Stimulated activated CD8-positive, alpha-beta memory T cell treated with anti-CD3 and anti-CD28 coated beads, Interleukin-7, amount 100 ng/mL, for 4 hours (primary cell): ENCODE measurements around the gene C2orf76.
"Not testable (repeated sequence)": the region's sequence is repeated elsewhere in the genome, so short reads cannot be mapped to it uniquely, and the experiment has no call there.

Experiments
- DNase-seq, 2 donors: peaks; one replicate each; pipeline ENCODE4 v3.0.0-alpha.2; 2020; ENCODE audit warnings: low read depth in 2 of 2

The C2orf76 gene

GRCh38 chr2:119377294-119377992, 10.8 kb upstream of the C2orf76 start:
- DNase-seq: no peak

DNA sequence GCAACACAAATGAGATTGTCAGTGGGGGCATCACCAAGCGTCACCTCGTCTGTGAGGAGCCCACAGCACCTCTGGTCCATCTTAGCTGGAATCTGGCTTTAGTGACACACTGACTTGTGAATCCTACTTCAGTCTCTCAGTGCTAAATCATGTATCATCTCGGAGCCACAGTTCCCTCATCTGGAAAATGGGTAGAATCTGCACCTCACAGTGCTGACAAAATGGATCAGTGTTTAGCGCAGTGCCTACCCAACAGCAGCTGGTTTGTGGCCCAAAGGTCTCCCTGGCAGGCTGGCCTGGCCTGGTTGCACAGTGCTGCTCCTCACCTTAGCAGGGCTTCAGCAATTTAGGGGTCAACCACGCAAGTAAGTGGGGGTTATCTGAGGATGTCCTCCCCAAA, 10.2 kb upstream of the C2orf76 start:
- no peak for DNase-seq

GRCh38 chr2:119376406-119376805, 9.8 kb upstream of the C2orf76 start:
- DNase-seq: not testable (repeated sequence)

DNA sequence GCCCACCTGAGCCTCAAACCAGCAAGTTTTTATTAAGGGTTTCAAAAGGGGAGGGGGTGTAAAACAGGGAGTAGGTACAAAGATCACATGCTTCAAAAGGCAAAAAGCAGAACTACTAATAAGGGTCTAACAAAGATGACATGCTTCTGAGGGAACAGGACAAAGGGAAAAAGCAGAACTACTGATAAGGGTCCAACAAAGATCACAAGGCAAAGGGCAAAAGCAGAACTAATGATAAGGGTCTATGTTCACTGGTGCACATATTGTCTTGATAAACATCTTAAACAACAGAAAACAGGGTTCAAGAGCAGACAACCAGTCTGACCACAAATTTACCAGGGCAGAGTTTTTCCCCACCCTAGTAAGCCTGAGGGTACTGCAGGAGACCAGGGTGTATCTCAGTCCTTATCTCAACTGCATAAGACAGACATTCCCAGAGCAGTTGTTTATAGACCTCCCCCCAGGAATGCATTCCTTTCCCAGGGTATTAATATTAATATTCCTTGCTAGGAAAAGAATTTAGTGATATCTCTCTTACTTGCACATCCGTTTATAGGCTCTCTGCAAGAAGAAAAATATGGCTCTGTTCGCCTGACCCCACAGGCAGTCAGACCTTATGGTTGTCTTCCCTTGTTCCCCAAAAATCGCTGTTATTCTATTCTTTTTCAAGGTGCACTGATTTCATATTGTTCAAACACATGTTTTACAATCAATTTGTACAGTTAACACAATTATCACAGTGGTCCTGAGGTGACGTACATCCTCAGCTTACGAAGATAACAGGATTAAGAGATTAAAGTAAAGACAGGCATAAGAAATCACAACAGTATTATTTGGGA, 7.5 kb upstream of the C2orf76 start:
- DNase-seq: not testable (repeated sequence)

DNA sequence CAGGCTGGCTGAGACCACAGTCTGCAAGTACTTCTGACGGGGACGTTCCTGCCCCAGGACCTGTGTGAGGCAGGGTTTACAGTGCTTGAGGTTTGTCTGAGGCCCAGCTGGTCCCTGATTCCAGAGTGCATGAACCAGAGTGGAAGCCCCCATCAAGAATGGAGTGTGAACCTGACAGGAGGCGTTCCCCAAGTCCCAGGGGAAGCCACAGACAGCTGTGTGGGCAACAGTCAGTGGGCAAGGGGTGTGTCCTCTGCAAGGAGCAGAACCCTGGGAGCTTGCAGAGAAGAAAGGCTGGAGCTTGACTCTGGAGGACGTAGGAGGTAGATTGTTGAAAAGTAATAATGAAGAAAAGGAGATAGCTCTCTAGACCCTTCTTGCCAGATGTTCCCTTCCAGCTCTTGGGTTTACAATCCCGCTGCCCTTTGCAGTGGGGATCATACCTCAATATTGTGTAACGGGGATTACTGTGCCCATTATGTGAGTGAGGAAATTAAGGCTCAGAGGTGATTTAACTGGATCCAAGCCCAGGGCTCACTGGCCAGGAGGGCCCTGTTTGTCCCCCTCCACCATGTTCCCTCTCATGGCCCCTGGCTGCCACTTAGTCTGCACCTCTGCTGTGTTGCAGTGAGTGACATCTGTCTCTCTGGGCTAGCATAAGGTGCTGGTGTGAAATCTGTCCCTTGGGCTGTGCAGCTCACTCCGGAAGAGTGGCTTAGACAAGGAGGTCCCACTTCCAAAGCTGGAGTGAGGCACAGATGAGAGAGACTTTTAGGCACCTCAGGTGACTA, 6.3 kb upstream of the C2orf76 start:
- no peak for DNase-seq

DNA sequence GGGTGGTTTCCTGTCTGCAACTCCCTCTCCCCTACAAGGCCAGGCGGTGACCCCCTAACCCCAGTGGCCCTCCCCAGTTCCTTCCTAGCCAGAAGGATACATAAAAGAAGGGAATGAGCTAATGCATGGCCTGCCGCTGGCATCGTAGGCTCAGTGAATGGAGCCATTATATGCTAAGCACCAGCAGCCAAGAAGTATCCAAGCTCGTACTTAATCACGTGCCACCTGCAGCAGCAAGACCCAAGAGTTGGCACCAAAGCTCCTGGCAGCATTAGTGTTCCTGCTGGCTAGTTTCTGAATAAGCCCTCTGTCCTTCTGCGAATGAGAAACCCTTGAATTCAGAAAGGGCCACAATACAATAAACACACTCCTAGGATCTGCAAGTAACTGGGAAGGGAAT, 4.5 kb upstream of the C2orf76 start:
- no peak for DNase-seq

DNA sequence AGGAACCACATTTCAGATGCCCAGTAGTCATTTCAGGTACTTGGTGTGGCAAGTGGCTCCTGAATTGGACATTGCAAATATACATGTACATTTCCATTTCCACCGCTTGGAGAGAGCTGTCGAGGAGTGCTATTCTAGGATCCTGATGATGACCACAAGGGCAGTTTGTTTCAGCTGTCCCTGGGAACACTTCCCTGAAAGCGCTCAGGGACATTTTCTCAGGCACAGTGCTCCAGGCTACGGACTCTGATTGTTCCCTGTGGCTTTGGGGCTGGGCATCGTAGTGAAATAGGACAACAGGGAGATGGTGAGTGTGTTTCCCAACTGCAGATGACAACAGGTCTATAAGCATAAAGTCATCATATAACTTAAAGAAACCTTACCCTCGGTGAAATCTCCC, 3.2 kb upstream of the C2orf76 start:
- DNase-seq: no peak

GRCh38 chr2:119367472-119368099, 952 bp upstream of the C2orf76 start:
- DNase-seq: peak in 1 of 2 donors; percentile 29

DNA sequence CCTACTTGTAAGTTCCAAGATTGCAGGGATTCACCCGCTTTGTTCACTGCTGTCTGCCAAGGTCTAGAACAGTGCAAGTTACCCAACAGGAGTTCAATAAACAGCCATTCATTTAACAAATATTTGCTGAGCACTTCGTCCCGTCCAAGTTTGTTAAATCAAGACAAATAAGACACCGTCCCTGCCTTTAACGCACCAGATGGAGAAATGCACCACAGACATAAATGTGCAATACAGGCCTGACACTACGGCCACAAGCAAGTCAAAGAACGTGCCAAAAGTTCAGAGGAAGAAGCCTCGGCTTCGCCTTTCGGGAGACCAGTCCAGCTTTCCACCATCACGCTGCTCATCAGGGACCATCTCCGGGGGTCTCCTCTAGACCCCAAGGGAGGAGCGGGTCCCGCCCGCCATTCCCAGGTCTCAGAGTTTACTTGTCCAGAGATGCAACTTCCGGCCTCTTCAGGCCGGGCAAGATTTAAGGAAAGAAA, 429 bp downstream of the C2orf76 start:
- DNase-seq: no peak

GRCh38 chr2:119365436-119365835, 1.2 kb downstream of the C2orf76 start:
- no peak for DNase-seq

GRCh38 chr2:119364798-119365197, 1.8 kb downstream of the C2orf76 start:
- DNase-seq: no peak

GRCh38 chr2:119360423-119360966, 6.1 kb downstream of the C2orf76 start:
- no peak for DNase-seq

GRCh38 chr2:119359774-119360173, 6.9 kb downstream of the C2orf76 start:
- DNase-seq: no peak

- DNase-seq: no peak
Measured at GRCh38 chr2:119354860-119355259, 11.8 kb downstream of the C2orf76 start.

DNA sequence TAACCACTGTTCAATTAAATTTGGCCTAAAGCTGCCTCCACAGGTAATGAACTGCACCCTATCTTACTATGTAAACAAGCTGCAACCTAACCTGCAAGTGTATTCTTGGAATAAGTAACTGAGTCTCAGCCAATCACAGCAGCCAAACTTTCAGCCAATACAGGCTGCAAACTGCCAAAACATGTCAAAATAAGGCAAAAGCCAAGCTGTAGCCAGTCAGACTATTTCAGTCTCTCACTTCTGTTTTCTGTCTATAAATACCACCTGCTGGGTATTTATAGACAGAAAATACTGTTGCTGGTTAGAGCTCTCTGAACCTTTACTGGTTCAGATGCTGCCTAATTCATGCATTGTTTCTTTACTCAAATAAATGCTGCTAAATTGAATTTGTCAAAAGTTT, 14.3 kb downstream of the C2orf76 start:
- no peak for DNase-seq

GRCh38 chr2:119350311-119350998, 16.2 kb downstream of the C2orf76 start:
- no peak for DNase-seq

GRCh38 chr2:119349289-119349688, 17.3 kb downstream of the C2orf76 start:
- DNase-seq: no peak

GRCh38 chr2:119341684-119342083, 24.9 kb downstream of the C2orf76 start:
- no peak for DNase-seq

DNA sequence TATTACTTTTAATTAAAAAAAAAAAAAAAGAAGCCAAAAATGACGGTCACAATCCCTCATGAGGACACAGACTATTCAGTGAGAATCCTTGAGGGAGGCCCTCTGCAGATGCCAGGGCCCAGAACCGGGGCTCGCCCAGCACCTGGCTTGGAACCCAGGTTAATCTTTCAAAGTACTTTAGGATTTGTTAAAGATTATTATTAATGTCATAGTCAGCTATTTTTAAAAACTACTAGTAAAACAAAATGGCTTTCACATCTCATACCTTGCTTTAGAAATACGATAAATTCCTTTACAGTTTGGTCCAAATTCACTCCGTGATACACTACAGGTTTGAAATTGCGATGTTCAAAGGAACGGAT, 27.1 kb downstream of the C2orf76 start:
- DNase-seq: no peak

- peak; percentile 33 to 44 for DNase-seq
Measured at GRCh38 chr2:119338826-119339561, 27.6 kb downstream of the C2orf76 start.
